HCT116 (cell line): ENCODE data around the gene NAALADL2. TPM values are rescaled to one million over a fixed set of nuclear protein-coding genes. Genes with fewer than 3 reads are reported as not detected.

Source experiments
- ATAC-seq: fragments of 200-7000 bp; cut with Tn5 transposase; 2 replicates; pipeline ENCODE4 v1.9.1; 2020; ENCODE audit warnings: mild to moderate bottlenecking, moderate library complexity
- BruUV-seq: library from RNA; stranded (reverse); fragments of 400-500 nt; replicated peaks from 2 replicates; lab custom pipeline; 2021; lab: Mats Ljungman, UMichigan
- CTCF ChIA-PET: fragments of 300-600 bp; sonication (Branson Sonifier 250); formaldehyde crosslinking; loops from one replicate; lab custom pipeline; 2021; ENCODE audit warnings: antibody characterized with exemption; lab: Charles Lee
- POLR2A ChIA-PET: fragments of 300-600, 350-600 bp; sonication (Branson Sonifier 250); formaldehyde crosslinking; loops from one replicate; lab custom pipeline; 2021; ENCODE audit warnings: antibody characterized with exemption; lab: Charles Lee
- RAD21 ChIA-PET, 2 experiments: fragments of 300-600 bp; sonication (Branson Sonifier 250); formaldehyde crosslinking; loops; one replicate each; lab custom pipeline; 2023; ENCODE audit warnings: low total read pairs in 2 of 2; ENCODE audit not compliant: uncharacterized antibody in 2 of 2, unreplicated experiment in 2 of 2, low non-redundant PET in 1 of 2; lab: Charles Lee
- DNase-seq: peaks from one replicate; pipeline ENCODE4 v3.0.0-alpha.2; 2010; ENCODE audit warnings: low read depth, low spot score
- H2AFZ ChIP-seq: fragments of 200-600 bp; shearing (Covaris generic), sonication (generic); 2 replicates; pipeline ENCODE4 v1.6.1; 2017; ENCODE audit warnings: low read depth, mixed run types, mixed read lengths, antibody characterized with exemption, low read length; ENCODE audit not compliant: poor library complexity, severe bottlenecking
- H3K27ac ChIP-seq: 2 replicates; pipeline ENCODE4 v1.5.1; 2012; ENCODE audit warnings: low read depth, low read length
- H3K27me3 ChIP-seq: fragments of 200-600 bp; sonication (generic); 2 replicates; pipeline ENCODE4 v1.6.1; 2016; ENCODE audit warnings: mixed run types, low read length, mixed read lengths; ENCODE audit not compliant: insufficient read depth
- H3K36me3 ChIP-seq, 2 experiments: fragments of 200-500 bp in 1 of 2; fragments of 200-600 bp in 1 of 2; sonication (Bioruptor generic) in 1 of 2; sonication (generic) in 1 of 2; 2 replicates each; pipeline versions ENCODE4 v1.5.1 to v1.6.1; 2014 to 2016; ENCODE audit warnings: low read length in 2 of 2, inconsistent platforms in 1 of 2, mixed read lengths in 1 of 2, mixed run types in 1 of 2; ENCODE audit not compliant: insufficient read depth in 2 of 2, control insufficient read depth in 1 of 2
- H3K4me1 ChIP-seq, 2 experiments: fragments of 200-600 bp in 1 of 2; sonication (generic) in 1 of 2; 2 replicates each; pipeline versions ENCODE4 v1.5.1 to v1.6.1; 2012 to 2017; ENCODE audit warnings: low read length in 2 of 2, inconsistent platforms in 1 of 2, mild to moderate bottlenecking in 1 of 2, mixed read lengths in 1 of 2, mixed run types in 1 of 2, moderate library complexity in 1 of 2; ENCODE audit not compliant: insufficient read depth in 2 of 2, control insufficient read depth in 1 of 2
- H3K4me2 ChIP-seq: fragments of 200-600 bp; sonication (generic); 2 replicates; pipeline ENCODE4 v1.6.1; 2017; ENCODE audit warnings: mixed run types, low read length, mixed read lengths
- H3K4me3 ChIP-seq, 2 experiments: fragments of 200-600 bp in 1 of 2; sonication (generic) in 1 of 2; replicated peaks in 1 of 2; 2 replicates each; pipeline ENCODE4 v1.5.1; 2011 to 2016; ENCODE audit warnings: low read length in 2 of 2, control low read depth in 1 of 2, low read depth in 1 of 2, mild to moderate bottlenecking in 1 of 2, mixed read lengths in 1 of 2, mixed run types in 1 of 2
- H3K79me2 ChIP-seq: fragments of 200-600 bp; sonication (generic); 2 replicates; pipeline ENCODE4 v1.6.1; 2017; ENCODE audit warnings: mild to moderate bottlenecking, mixed run types, low read length, moderate library complexity, mixed read lengths; ENCODE audit not compliant: insufficient read depth
- H3K9ac ChIP-seq: fragments of 200-600 bp; sonication (generic); 2 replicates; pipeline ENCODE4 v1.6.1; 2016; ENCODE audit warnings: low read length, mixed read lengths
- H3K9me2 ChIP-seq: fragments of 200-600 bp; sonication (generic), shearing (Covaris generic); 2 replicates; pipeline ENCODE4 v1.6.1; 2017; ENCODE audit warnings: mixed run types, mild to moderate bottlenecking, moderate library complexity; ENCODE audit not compliant: insufficient read depth
- H3K9me3 ChIP-seq, 2 experiments: fragments of 200-500 bp in 1 of 2; fragments of 200-600 bp in 1 of 2; sonication (Bioruptor generic) in 1 of 2; sonication (generic) in 1 of 2; 2 replicates each; pipeline ENCODE4 v1.6.1; 2014 to 2017; ENCODE audit warnings: low read length in 2 of 2, mixed read lengths in 2 of 2, inconsistent platforms in 1 of 2, low read depth in 1 of 2, mild to moderate bottlenecking in 1 of 2, mixed run types in 1 of 2, moderate library complexity in 1 of 2; ENCODE audit not compliant: control insufficient read depth in 1 of 2, insufficient read depth in 1 of 2
- H4K20me1 ChIP-seq: fragments of 200-600 bp; sonication (generic), shearing (Covaris generic); 2 replicates; pipeline ENCODE4 v1.6.1; 2017; ENCODE audit warnings: mixed run types, mild to moderate bottlenecking, moderate library complexity; ENCODE audit not compliant: insufficient read depth
- CBX3 ChIP-seq: IDR thresholded peaks from 2 replicates; pipeline ENCODE4 v1.6.1; 2012; ENCODE audit warnings: low read depth
- CEBPB ChIP-seq: IDR thresholded peaks from 2 replicates; pipeline ENCODE4 v1.6.1; 2012; ENCODE audit warnings: low read depth
- EZH2 ChIP-seq: fragments of 200-600 bp; sonication (generic); IDR thresholded peaks from 2 replicates; pipeline ENCODE4 v1.6.1; 2017; ENCODE audit warnings: antibody characterized with exemption, mixed run types
- JUND ChIP-seq: IDR thresholded peaks from 2 replicates; pipeline ENCODE4 v1.6.1; 2012
- POLR2AphosphoS5 ChIP-seq: IDR thresholded peaks from 2 replicates; pipeline ENCODE4 v1.6.1; 2011; ENCODE audit warnings: mild to moderate bottlenecking, low read depth, low read length, moderate library complexity
- RAD21 ChIP-seq: IDR thresholded peaks from 2 replicates; pipeline ENCODE4 v1.6.1; 2012; ENCODE audit warnings: low read depth, mild to moderate bottlenecking
- SP1 ChIP-seq: IDR thresholded peaks from 2 replicates; pipeline ENCODE4 v1.6.1; 2012; ENCODE audit warnings: low read depth
- TCF7L2 ChIP-seq: IDR thresholded peaks from 2 replicates; pipeline ENCODE4 v1.7.0; 2011; ENCODE audit warnings: borderline replicate concordance, inconsistent platforms; ENCODE audit not compliant: insufficient read depth, insufficient read length; ENCODE audit errors: extremely low read depth
- YY1 ChIP-seq: IDR thresholded peaks from 2 replicates; pipeline ENCODE4 v1.6.1; 2011; ENCODE audit warnings: low read length, low read depth, moderate library complexity, mild to moderate bottlenecking; ENCODE audit not compliant: insufficient replicate concordance; ENCODE audit errors: extremely low read depth
- ZNF274 ChIP-seq: fragments of 200-500 bp; sonication (Bioruptor generic); IDR thresholded peaks from 2 replicates; pipeline ENCODE4 v1.6.1; 2014; ENCODE audit warnings: mild to moderate bottlenecking, low read depth, low read length, inconsistent platforms
- intact Hi-C: fragments of 100-400 bp; cut with micrococcal nuclease; formaldehyde crosslinking; loops from 2 replicates; pipeline ENCODE4 v1.10.0; 2022
- total RNA-seq: library from RNA; stranded (reverse); gene quantifications from one replicate; pipeline ENCODE4 v1.2.1, GENCODE V29; 2021; ENCODE audit not compliant: unreplicated experiment
- TF ChIP-seq, protein P1 (sequence below), 3 experiments: fragments of 200-600 bp in 1 of 3; sonication (generic) in 1 of 3; IDR thresholded peaks in 2 of 3; conservative IDR thresholded peaks in 1 of 3; 2 replicates each; pipeline ENCODE4 v1.5.1; 2012 to 2017; ENCODE audit warnings: low read depth in 2 of 3, low read length in 2 of 3, antibody characterized with exemption in 1 of 3, borderline replicate concordance in 1 of 3, control low read depth in 1 of 3, mild to moderate bottlenecking in 1 of 3, mixed read lengths in 1 of 3, mixed run types in 1 of 3, moderate library complexity in 1 of 3; ENCODE audit not compliant: insufficient read depth in 1 of 3

Gene NAALADL2
- total RNA-seq, 1 experiment from 2014 or later = 2.9 TPM

DNA sequence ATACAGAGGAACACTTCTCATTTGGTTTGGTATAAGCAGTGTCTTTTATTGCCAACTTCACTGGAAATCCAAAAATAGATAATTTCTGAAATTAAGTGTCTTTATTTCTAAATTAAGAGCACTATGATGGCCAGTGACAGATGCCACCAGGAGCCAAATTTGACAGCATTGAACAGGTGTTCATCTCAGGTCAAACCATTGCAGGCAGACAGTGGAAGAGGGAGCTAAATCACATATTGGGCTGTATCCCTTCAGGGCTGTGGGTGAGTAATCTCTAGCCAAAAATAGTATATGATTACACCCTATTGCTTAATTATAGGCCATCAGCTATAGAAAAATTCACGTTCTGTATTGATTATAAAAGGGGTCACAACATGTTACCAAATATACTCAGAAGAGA is 457.7 kb downstream of the NAALADL2 start:
- no peak overlapping the region for H2AFZ ChIP-seq
- H3K27ac ChIP-seq = no peak overlapping the region
- H3K4me2 ChIP-seq = no peak overlapping the region
- ChIA-PET RAD21 (no interaction called here), POLR2A (no interaction called here), CTCF (no interaction called here)
- no peak for ATAC-seq
- no TSS peak for BruUV-seq
- H3K9me3 ChIP-seq = no peaks in the 10 kb centered on the region
- H3K36me3 ChIP-seq = no peaks in the 10 kb centered on the region
- no peaks in the 10 kb centered on the region for H3K4me1 ChIP-seq
- no peak overlapping the region for H3K4me3 ChIP-seq
- no peak overlapping the region for H3K9ac ChIP-seq
- H3K79me2 ChIP-seq = no peaks in the 10 kb centered on the region
- no peak for DNase-seq
- no peaks in the 10 kb centered on the region for H4K20me1 ChIP-seq
- intact Hi-C loops = no loop called here
- H3K9me2 ChIP-seq = no peaks in the 10 kb centered on the region
- TF ChIP-seq SP1 (no peak), POLR2AphosphoS5 (no peak), JUND (no peak), EZH2 (no peak)
- H3K27me3 ChIP-seq = no peaks in the 10 kb centered on the region

DNA sequence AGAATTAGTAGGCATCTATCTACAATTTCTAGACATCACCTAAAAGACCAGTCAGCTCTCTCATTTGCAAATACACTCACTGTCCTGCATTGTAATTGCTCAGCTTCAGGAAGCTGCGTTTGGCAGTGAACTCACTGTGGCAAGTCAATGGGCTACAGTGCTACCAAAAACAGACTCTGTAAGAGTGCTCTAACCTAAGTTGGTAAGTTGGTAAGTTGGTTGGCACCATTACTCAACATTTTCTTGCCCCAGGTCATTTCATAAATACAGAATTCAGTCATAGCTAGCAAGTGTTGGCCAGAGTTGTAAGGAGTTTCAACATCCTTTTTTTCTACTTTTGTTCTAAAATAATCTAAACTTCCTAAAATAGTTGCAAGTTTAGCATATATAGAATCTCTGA is 466.3 kb downstream of the NAALADL2 start:
- Histone ChIP-seq H2AFZ (no peak overlapping the region), H3K9me2 (no peaks in the 10 kb centered on the region), H3K4me2 (no peak overlapping the region), H3K36me3 (no peaks in the 10 kb centered on the region), H3K9me3 (no peaks in the 10 kb centered on the region), H4K20me1 (no peaks in the 10 kb centered on the region), H3K27me3 (no peaks in the 10 kb centered on the region), H3K79me2 (no peaks in the 10 kb centered on the region), H3K9ac (no peak overlapping the region), H3K4me3 (no peak overlapping the region), H3K27ac (no peak overlapping the region), H3K4me1 (no peaks in the 10 kb centered on the region)
- CTCF ChIA-PET = no interaction called here
- RAD21 ChIA-PET = no interaction called here
- intact Hi-C loops = no loop called here
- TF ChIP-seq ZNF274 (no peak), EZH2 (no peak), TCF7L2 (no peak), YY1 (no peak), RAD21 (no peak), CBX3 (no peak), CEBPB (no peak)
- TF ChIP-seq, protein P1, sequence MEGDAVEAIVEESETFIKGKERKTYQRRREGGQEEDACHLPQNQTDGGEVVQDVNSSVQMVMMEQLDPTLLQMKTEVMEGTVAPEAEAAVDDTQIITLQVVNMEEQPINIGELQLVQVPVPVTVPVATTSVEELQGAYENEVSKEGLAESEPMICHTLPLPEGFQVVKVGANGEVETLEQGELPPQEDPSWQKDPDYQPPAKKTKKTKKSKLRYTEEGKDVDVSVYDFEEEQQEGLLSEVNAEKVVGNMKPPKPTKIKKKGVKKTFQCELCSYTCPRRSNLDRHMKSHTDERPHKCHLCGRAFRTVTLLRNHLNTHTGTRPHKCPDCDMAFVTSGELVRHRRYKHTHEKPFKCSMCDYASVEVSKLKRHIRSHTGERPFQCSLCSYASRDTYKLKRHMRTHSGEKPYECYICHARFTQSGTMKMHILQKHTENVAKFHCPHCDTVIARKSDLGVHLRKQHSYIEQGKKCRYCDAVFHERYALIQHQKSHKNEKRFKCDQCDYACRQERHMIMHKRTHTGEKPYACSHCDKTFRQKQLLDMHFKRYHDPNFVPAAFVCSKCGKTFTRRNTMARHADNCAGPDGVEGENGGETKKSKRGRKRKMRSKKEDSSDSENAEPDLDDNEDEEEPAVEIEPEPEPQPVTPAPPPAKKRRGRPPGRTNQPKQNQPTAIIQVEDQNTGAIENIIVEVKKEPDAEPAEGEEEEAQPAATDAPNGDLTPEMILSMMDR (IDR thresholded peaks at IDR 0.05 in 2 of 3, conservative IDR thresholded peaks at IDR 0.05 in 1 of 3; ENCODE audit: borderline replicate concordance in 1 of 3, insufficient read depth in 1 of 3, low read depth in 2 of 3, low read length in 2 of 3) = no peak
- no peak for DNase-seq
- BruUV-seq = no TSS peak
- POLR2A ChIA-PET = no interaction called here
- no peak for ATAC-seq
